Measurements from ENCODE around the gene MYO10.

Gene MYO10

GRCh38 chr5:16819522-16820167 lies 116.4 kb downstream of the MYO10 start:
- no peak for DNase-seq

GRCh38 chr5:16815432-16815831 lies 120.7 kb downstream of the MYO10 start:
- DNase-seq, result no peak

- no peak for DNase-seq
Observed at GRCh38 chr5:16812911-16813310, 123.2 kb downstream of the MYO10 start.

- DNase-seq, result no peak
Observed at GRCh38 chr5:16812448-16812847, 123.6 kb downstream of the MYO10 start.

GRCh38 chr5:16810208-16810854 lies 125.8 kb downstream of the MYO10 start:
- DNase-seq, result peak in 11 of 58 donors; percentile 10 to 53 (median 28)

- DNase-seq, result peak in 12 of 58 donors; percentile 12 to 73 (median 30)
Observed at GRCh38 chr5:16809395-16810207, 126.5 kb downstream of the MYO10 start.

- no peak for DNase-seq
Observed at GRCh38 chr5:16809010-16809394, 127.1 kb downstream of the MYO10 start.

- DNase-seq, result no peak
Observed at GRCh38 chr5:16808021-16808420, 128.1 kb downstream of the MYO10 start.

GRCh38 chr5:16807547-16807864 lies 128.6 kb downstream of the MYO10 start:
- DNase-seq, result no peak

GRCh38 chr5:16806711-16807546 lies 129.2 kb downstream of the MYO10 start:
- DNase-seq, result peak in 8 of 58 donors; percentile 10 to 61 (median 34)

GRCh38 chr5:16805486-16805885 lies 130.6 kb downstream of the MYO10 start:
- no peak for DNase-seq

GRCh38 chr5:16803831-16804230 lies 132.3 kb downstream of the MYO10 start:
- DNase-seq, result no peak

GRCh38 chr5:16800477-16800876 lies 135.6 kb downstream of the MYO10 start:
- no peak for DNase-seq

- DNase-seq, result no peak
Observed at GRCh38 chr5:16799796-16800195, 136.3 kb downstream of the MYO10 start.

- no peak for DNase-seq
Observed at GRCh38 chr5:16797951-16798350, 138.1 kb downstream of the MYO10 start.

GRCh38 chr5:16794269-16794913 lies 141.7 kb downstream of the MYO10 start:
- DNase-seq, result peak in 1 of 58 donors; percentile 10

GRCh38 chr5:16792598-16793275 lies 143.4 kb downstream of the MYO10 start:
- peak in 1 of 58 donors; percentile 0 for DNase-seq

GRCh38 chr5:16791904-16792597 lies 144.0 kb downstream of the MYO10 start:
- DNase-seq, result no peak

GRCh38 chr5:16791036-16791705 lies 144.9 kb downstream of the MYO10 start:
- DNase-seq, result peak in 12 of 58 donors; percentile 4 to 61 (median 10)

Measured in anterior cingulate cortex (tissue), 58 donors.